ENCODE results near the gene RHCG. TPM values are rescaled to one million over a fixed set of nuclear protein-coding genes. Genes with fewer than 3 reads are reported as not detected.

Gene RHCG
- total and polyA plus RNA-seq, 2 of the 4 experiments (the other 2 are of a cell fraction): not detected

GRCh38 chr15:89514596-89515406, 18.4 kb upstream of the RHCG start:
- no peak overlapping the region for H2AK9ac ChIP-seq (replicated peaks; ENCODE audit: low read depth, low read length, poor library complexity)
- no peaks in the 10 kb centered on the region for H3K36me3 ChIP-seq (ENCODE audit: control insufficient read depth, insufficient read depth, low read length)
- in situ Hi-C loops (cut with MboI; ENCODE audit: low sequenced_read_pairs) (no loop called here), intact Hi-C loops (cut with micrococcal nuclease) (no loop called here), dilution Hi-C loops (cut with HindIII; ENCODE audit: low sequenced_read_pairs, unreplicated experiment) (no loop called here)
- no peak overlapping the region for H3K9ac ChIP-seq (ENCODE audit: low read depth, low read length)
- peaks cover 29% of the 10 kb centered on the region for H3K27me3 ChIP-seq (ENCODE audit: control insufficient read depth, insufficient read depth, low read length)
- no peak overlapping the region for H3K4ac ChIP-seq (ENCODE audit: low read depth, low read length)
- H3K18ac ChIP-seq (ENCODE audit: low read depth, low read length): no peak overlapping the region
- H4K8ac ChIP-seq (ENCODE audit: low read depth in 2 of 2, low read length in 2 of 2): no peak overlapping the region
- CTCF ChIA-PET: no interaction called here
- ATAC-seq (ENCODE audit: low read depth): no peak
- H2BK15ac ChIP-seq (ENCODE audit: low read depth, low read length): no peak overlapping the region
- no peak overlapping the region for H3K23ac ChIP-seq (ENCODE audit: low read depth, low read length)
- no peak overlapping the region for H2BK120ac ChIP-seq (ENCODE audit: low read depth, low read length)
- no peak overlapping the region for H4K91ac ChIP-seq (ENCODE audit: insufficient read depth, low read depth, low read length)
- no peaks in the 10 kb centered on the region for H3K79me1 ChIP-seq (ENCODE audit: low read depth in 1 of 2, low read length in 2 of 2)
- H3K14ac ChIP-seq (replicated peaks; ENCODE audit: low read depth, low read length): no peak overlapping the region
- POLR2A ChIA-PET (ENCODE audit: unreplicated experiment): no interaction called here
- H2BK5ac ChIP-seq (ENCODE audit: low read depth, low read length, poor library complexity, severe bottlenecking): no peak overlapping the region
- H3K4me2 ChIP-seq (ENCODE audit: low read depth, low read length): no peak overlapping the region
- no peak for TF ChIP-seq CTCF (conservative IDR thresholded peaks at IDR 0.05; ENCODE audit: low read depth, low read length)
- no peak for TF ChIP-seq CEBPB (IDR thresholded peaks at IDR 0.05; ENCODE audit: low read depth, low read length)
- no peak for TF ChIP-seq ELK1 (IDR thresholded peaks at IDR 0.05; ENCODE audit: borderline replicate concordance, low read depth, low read length)
- TF ChIP-seq CHD1 (IDR thresholded peaks at IDR 0.05; ENCODE audit: low read depth, low read length): no peak
- TF ChIP-seq POLR2A (IDR thresholded peaks at IDR 0.05; ENCODE audit: low read depth, low read length): no peak
- no peak for TF ChIP-seq BHLHE40 (IDR thresholded peaks at IDR 0.05; ENCODE audit: low read depth, low read length)
- TF ChIP-seq RCOR1 (IDR thresholded peaks at IDR 0.05; ENCODE audit: insufficient replicate concordance, low read length): no peak
- TF ChIP-seq NFE2L2 (IDR thresholded peaks at IDR 0.05; ENCODE audit: low read depth, low read length): no peak
- no peak for TF ChIP-seq MXI1 (IDR thresholded peaks at IDR 0.05; ENCODE audit: borderline replicate concordance, low read depth, low read length)
- no peak for TF ChIP-seq MAZ (IDR thresholded peaks at IDR 0.05; ENCODE audit: borderline replicate concordance, low read depth, low read length)
- no peak for TF ChIP-seq MAFK (IDR thresholded peaks at IDR 0.05; ENCODE audit: low read depth, low read length)
- no peak for TF ChIP-seq FOS (IDR thresholded peaks at IDR 0.05; ENCODE audit: low read depth, low read length)
- TF ChIP-seq USF2 (IDR thresholded peaks at IDR 0.05; ENCODE audit: low read depth, low read length): no peak
- TF ChIP-seq RAD21 (IDR thresholded peaks at IDR 0.05; ENCODE audit: low read length): no peak
- no peak for TF ChIP-seq RFX5 (IDR thresholded peaks at IDR 0.05; ENCODE audit: low read depth, low read length)
- H3K9me3 ChIP-seq (ENCODE audit: control insufficient read depth, insufficient read depth, low read length): no peaks in the 10 kb centered on the region
- no peak overlapping the region for H2BK20ac ChIP-seq (ENCODE audit: low read depth, low read length)
- H4K5ac ChIP-seq (ENCODE audit: low read depth, low read length): no peak overlapping the region
- no peak overlapping the region for H2AFZ ChIP-seq (replicated peaks; ENCODE audit: low read length, poor library complexity)
- no TSS peak for BruUV-seq (replicated peaks)
- H3K4me1 ChIP-seq (ENCODE audit: control insufficient read depth, insufficient read depth, low read length): no peaks in the 10 kb centered on the region
- no peak for DNase-seq
- H3K4me3 ChIP-seq (ENCODE audit: insufficient read depth, low read depth, low read length): no peak overlapping the region
- H4K20me1 ChIP-seq (ENCODE audit: insufficient read depth, low read length): no peaks in the 10 kb centered on the region
- 50% methylated on average over 1 of the region's 6 CpGs; no CpG with 5 or more reads in 1 of the 2 experiments for WGBS, 2 experiments (ENCODE audit: extremely low coverage in 2 of 2, insufficient read length in 1 of 2)
- no peak overlapping the region for H3K27ac ChIP-seq (ENCODE audit: insufficient read depth, low read length)
- H3K9me1 ChIP-seq (ENCODE audit: insufficient read depth, low read length): no peaks in the 10 kb centered on the region; the same call in 1 of the 2 replicates
- no peak overlapping the region for H3K56ac ChIP-seq (ENCODE audit: extremely low read depth, insufficient read depth, low read length)
- no peak overlapping the region for H2AK5ac ChIP-seq (ENCODE audit: low read depth, low read length)
